ENCODE measurements around the gene CYP46A1.

CYP46A1 gene

DNA sequence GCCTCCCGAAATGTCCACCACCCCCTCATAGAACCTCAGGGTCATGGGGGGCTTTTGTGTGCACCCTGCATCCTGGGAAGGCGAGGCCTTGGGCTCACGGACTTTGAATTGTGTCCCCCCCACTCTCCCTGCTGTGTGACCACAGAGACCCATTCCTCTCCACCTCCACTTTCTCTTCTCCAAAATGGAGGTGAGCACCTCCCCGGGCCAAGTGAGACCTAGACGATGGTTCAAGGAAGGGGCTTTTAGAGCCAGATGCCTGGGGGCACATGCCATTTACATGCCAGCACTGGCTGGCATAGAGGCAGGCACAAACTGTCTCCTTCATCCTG is 33.5 kb downstream of the CYP46A1 start:
- DNase-seq: no peak

GRCh38 chr14:99718031-99718810 is 34.1 kb downstream of the CYP46A1 start:
- DNase-seq: no peak

DNA sequence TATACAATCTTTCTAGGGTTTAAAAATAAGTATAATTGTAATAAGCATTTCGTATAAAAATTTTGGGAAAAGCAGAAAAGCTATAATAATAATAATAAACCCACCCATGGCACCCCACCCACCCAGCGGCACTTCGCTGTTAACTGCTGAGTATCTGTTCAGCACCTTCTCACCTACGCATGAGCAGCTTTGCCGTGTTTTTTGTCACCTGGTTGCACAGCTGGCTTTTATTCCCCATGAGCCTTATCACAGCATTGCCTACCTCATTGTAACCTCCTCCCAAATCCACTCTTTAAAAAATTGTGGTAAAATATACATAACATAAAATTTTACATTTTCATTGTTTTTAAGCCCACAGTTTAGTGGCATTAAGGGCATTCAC is 34.7 kb downstream of the CYP46A1 start:
- no peak for DNase-seq

GRCh38 chr14:99720941-99721791 is 37.1 kb downstream of the CYP46A1 start:
- no peak for DNase-seq

- no peak for DNase-seq
Measured at GRCh38 chr14:99721792-99722516, 37.9 kb downstream of the CYP46A1 start.

GRCh38 chr14:99722741-99723140 is 38.6 kb downstream of the CYP46A1 start:
- DNase-seq: no peak

DNA sequence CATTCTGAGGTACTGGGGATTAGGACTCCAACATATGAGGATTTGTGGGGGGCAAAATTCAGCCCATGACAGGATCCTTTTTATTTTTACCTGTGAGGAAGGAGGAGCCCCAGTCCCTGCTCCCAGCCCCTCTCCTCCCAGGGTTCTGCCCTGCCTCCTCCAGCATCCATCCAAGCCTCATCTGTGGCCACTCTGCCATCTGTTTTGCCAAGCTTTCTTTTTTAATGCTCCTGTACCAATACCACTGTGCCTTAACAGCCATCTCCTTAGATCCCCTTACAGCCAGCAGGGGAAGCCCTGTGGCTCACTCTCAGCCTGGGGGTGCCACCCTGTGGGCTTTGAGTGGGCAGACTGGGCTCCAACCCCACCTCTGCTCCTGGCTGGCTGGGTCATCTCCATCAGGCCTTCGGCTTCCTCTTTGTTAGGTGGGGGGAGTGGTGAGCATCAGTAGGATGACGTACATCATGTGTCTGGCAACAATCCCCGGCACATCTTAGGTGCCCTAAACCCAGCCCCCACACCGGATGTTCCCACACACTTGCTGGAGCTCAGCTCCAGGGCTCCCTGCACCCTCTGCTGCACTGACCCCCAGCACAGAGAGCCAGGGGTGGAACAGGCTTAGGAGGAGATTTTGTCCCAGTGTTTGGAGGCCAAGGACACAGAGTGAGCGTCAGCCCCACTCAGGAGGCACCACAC is 40.2 kb downstream of the CYP46A1 start:
- DNase-seq: no peak

- DNase-seq: no peak
Measured at GRCh38 chr14:99724939-99725773, 41.1 kb downstream of the CYP46A1 start.

DNA sequence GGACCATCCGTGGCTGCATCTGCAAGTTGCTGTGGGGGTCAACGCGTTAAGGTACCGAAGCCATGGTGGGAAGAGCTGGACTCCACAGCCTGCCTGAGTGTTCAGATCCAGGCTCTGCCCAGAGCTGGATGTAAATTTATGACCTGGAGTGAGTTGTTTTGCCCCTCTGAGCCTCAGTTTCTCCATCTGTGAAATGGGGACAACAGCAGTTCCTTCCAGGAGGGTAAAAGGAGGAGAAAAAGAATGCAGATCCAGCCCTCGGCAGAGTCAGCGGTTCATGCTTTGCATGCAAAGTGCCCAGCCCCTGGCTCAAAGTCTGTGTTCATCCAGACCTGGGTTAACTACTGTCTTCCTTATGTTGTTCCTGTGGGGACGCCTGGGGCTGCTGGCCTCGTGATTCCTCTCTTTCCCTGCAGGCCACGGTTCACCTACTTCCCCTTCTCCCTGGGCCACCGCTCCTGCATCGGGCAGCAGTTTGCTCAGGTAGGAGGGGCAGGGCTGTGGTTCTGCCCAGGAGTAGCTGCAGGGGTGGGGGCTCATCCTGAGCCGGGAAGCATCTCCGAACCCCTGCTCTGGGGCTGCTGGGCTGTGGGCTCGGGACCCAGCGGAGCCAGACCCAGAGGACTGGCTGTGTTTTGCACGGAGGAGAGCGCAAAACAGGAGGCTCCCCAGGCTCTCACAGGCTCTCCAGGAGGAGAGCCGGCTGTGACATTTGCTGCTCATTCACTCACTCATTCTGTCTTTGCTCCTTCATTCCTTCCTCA is 41.9 kb downstream of the CYP46A1 start:
- no peak for DNase-seq

GRCh38 chr14:99726538-99727095 is 42.5 kb downstream of the CYP46A1 start:
- DNase-seq: no peak

DNA sequence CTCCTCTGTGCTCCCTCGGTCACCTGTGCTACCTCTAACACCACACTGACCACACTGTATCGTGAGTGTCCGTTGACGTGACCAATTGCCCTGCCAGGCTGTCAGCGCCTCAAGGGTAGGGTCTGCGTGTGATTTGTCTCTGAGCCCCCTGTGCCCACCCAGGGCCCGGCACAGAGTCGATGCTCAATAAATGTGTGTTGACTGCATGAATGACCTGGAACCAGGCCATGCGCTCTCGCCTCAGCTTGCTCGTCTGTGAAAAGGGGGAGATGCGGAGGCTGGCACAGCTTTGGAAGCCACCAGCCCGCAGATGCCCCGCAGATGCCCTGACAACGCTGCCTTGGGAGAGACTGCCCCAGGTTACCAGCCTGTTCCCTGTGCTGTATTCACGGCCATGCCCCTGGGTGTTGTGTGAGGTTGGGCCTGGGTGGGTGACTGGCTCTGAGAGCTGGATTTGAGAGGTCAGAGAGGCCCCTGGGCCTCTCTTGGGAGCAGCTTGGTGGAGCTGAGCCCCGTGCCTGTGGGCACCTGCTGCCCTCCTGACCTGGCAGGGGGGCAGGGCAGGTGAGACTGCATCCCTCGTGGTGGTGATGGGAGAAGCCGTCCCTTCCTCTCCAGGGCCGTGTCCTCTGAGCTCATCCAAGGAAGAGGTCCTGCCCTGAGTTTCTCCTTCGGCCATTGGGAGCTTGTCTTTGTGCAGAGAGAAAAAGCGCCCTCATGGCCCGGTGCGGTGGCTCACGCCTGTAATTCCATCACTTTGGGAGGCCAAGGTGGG is 43.2 kb downstream of the CYP46A1 start:
- DNase-seq: no peak

- no peak for DNase-seq
Measured at GRCh38 chr14:99728231-99728920, 44.3 kb downstream of the CYP46A1 start.

DNA sequence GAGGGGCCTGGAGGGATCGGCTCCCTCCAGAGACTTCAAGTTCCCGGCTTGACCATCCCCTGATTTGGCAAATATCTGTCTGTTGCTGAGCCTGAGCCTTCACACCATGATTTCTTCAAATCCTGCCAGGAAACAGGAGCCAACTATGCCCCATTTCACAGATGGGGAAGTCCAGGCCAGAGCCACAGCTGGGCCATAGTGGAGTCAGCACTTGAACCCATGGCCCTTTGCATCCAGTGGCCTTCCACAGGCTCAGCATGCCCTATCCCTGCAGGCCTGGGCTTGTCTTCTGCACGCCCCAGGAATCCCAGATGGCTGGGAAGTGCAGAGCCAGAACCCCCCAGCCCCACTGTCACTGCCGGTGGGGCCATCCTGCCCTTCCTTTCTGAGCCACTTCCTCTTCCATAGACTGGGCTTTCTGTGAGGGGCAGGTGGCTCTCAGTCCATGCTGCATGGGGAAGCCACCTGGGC is 44.9 kb downstream of the CYP46A1 start:
- DNase-seq: no peak

DNA sequence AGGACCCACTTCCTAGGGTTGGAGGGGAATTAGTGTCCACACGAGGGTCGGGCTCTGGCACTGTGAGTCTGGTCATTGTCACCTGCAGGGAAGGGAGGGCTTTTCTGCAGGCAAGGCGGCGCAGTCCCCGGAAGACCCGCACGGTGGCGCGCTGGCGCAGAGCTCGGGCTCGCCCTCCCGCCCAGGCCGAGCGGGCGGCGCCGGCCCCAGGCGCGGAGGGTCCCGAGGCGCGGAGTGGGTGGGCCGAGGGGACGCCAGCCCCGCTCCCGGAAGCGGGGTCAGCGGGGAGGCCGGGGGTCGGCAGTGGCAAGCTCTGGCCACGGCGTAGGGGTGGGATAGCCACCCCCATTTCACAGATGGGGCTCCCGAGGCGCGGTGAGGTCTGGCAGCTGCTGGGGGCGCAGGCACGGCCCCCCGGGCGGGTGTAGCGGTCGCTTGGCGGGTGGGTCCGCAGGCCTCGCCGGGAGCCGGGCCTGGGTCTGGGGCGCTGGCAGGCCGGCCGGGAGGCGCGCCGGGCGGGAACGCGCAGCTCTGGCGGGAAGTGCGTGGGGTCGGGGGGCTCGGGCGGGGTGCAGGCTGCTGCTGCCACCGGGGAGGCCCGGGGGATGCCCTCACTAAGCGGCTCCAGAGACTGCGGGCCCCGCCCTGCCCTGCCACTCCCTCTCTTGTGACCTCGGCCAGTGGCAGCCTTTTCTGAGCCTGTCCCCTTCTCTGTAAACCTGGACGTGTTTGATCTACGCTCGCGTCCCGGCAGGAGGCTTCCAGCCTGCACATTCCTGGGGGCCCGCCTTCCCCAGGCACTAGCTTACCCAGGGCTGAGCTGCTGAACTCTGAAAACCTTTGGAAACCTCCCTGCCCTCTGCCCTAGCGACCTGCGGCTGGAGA is 46.1 kb downstream of the CYP46A1 start:
- peak; percentile 27 for DNase-seq

DNA sequence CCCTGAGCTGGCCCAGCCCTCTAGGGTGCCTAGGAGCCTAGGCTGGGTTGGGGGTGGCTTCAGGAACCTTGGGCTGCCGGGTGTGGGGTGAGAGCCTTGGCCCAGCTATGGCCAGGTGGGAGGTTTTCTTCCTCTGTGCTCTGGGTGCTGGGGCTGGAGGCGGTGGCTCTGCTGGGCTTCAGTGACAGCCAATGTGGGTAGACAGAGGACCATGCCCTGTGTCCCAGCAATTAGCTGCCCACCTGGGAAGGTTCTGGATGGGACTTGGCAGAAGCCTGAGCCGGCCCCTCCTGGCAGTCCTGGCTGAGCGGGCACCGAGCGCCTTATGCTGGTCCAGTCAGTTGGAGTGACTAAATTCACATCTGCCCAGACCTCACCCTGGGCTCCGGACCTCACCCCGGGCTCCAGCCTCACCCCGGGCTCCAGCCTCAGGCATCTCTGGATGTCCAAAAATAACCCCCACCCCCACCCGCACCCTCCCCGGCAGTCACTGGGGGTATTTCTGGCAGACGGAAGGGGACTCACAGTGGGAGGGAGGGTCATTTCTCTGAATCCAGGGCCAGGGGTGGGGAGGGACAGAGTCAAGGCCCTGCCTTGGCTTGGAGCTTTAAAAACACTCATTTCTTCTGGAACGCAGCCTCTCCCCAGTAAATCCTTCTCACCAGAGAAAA is 46.9 kb downstream of the CYP46A1 start:
- no peak for DNase-seq

GRCh38 chr14:99731547-99732435 is 47.7 kb downstream of the CYP46A1 start:
- no peak for DNase-seq

All from NCI-H2227 treated with DMSO at 0.1 percent for 48 hours (cell line).